ENCODE data around the gene INSRR.
A peak's percentile ranks its signal among the peaks of the same experiment; 100 is the strongest.

The INSRR gene

DNA sequence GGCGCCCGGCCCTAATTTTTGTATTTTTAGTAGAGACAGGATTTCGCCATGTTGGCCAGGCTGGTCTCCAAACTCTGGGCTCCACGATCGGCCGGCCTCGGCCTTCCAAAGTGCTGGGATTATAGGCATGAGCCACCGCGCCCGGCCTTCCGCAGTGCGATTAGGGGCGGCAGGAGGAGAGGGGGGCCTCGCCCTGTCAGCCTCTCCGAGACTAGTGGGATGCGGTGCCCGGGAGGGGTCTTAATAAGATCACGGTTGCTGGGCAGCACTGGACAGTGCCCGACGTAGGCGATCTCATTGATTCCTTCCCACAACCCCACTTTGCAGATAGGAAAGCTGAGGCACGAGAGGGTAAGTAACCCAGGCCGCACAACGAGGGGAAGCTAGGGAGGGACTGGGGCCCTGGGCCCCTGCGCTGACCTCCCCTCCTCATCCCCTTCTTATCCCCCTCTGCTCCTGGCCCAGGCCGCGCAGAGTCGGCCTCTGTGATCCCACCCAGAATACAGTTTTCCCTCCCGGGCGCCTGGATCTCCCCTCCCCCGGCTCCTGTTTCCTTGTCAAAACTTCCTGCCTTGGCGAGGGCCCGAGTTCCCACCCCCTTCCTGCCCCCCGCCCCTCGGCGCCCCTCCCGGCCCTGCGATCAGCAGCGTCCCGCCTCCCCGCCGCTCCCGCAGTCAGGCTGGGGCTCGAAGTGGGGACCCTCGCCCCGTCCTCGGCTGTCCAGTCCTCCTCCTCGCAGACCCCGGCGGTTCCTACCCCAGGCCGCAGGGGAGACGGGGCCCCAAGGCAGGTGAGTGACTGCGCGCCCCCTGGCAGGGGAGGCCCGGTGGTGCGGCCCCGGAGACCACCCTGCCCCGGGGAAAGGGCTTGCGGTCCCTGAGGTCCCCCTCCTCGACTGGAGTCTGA, 34.4 kb upstream of the INSRR start, which contains the start of gene PEAR1:
PEAR1 (plus strand) TSS at position 671 of the 906 bp plus-strand sequence. CDS start 10,209 bp downstream, outside the sequence.
- Histone ChIP-seq H3K9me2 (replicated peaks; ENCODE audit: insufficient read depth, low read length) (no peaks in the 10 kb centered on the region), H3K4me2 (ENCODE audit: low read depth, low read length, poor library complexity, severe bottlenecking) (no peak within 1 kb of the TSS), H2AFZ (ENCODE audit: low read depth, low read length, severe bottlenecking) (no peak within 1 kb of the TSS), H3K27ac (ENCODE audit: low read depth, low read length) (no peak within 1 kb of the TSS), H3K9me3 (ENCODE audit: insufficient read depth, low read length) (no peaks in the 10 kb centered on the region), H3K79me2 (ENCODE audit: insufficient read depth, low read length) (no peaks in the 10 kb centered on the region), H3K36me3 (ENCODE audit: low read length) (no peaks in the 10 kb centered on the region), H4K20me1 (ENCODE audit: low read depth, low read length) (no peaks in the 10 kb centered on the region), H3K27me3 (ENCODE audit: low read length) (0 out of 2 replicates have a peak, but pooled peaks cover 2% of the 10 kb centered on the region), H3K4me3 (ENCODE audit: insufficient read depth, low read length, poor library complexity, severe bottlenecking) (no peak within 1 kb of the TSS), H3K9ac (ENCODE audit: low read length) (no peak within 1 kb of the TSS), H3F3A (ENCODE audit: insufficient read depth) (no peaks in the 10 kb centered on the region)
- TF ChIP-seq CTCF (IDR thresholded peaks at IDR 0.05; ENCODE audit: insufficient read depth, low read length, poor library complexity, severe bottlenecking) (no peak), EZH2phosphoT487 (conservative IDR thresholded peaks at IDR 0.05; ENCODE audit: low read length) (no peak)

DNA sequence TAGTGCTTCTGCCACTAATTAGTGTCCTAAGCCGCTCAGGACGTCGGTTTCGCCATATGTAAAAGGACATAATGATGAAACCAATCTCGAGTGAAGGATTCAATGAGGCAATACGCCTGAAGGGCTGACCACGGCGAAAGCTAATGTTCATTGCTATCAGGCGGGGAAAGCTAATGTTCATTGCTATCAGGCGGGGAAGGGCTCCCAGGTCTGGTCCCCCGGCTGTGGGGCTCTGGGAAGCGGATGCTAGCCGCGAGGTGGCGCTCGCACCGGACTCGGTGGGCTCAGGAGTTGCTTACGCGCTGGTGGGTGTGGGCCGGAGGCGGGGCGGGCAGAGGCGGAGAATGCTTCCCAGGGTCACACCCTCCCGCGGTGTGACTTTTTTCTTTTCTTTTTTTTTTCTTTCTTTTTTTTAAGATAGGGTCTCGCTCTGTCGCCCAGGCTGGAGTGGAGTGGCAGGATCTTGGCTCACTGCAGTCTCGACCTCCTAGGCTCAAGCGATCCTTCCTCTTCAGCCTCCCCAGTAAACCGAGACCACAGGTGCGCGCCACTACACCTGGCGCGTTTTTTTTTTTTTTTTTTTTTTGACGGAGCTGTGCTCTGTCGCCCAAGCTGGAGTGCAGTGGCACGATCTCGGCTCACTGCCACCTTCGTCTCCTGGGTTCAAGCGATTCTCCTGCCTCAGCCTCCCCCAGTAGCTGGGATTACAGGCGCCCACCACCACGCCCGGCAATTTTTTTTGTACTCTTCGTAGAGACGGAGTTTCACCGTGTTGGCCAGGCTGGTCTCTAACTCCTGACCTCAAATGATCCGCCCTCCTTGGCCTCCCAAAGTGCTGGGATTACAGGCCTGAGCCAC, 33.5 kb upstream of the INSRR start:
- H4K20me1 ChIP-seq (ENCODE audit: low read depth, low read length): no peaks in the 10 kb centered on the region
- no peak overlapping the region for H2AFZ ChIP-seq (ENCODE audit: low read depth, low read length, severe bottlenecking)
- H3K36me3 ChIP-seq (ENCODE audit: low read length): no peaks in the 10 kb centered on the region
- H3K4me3 ChIP-seq (ENCODE audit: insufficient read depth, low read length, poor library complexity, severe bottlenecking): no peak overlapping the region
- H3K9me2 ChIP-seq (replicated peaks; ENCODE audit: insufficient read depth, low read length): no peaks in the 10 kb centered on the region
- H3K27ac ChIP-seq (ENCODE audit: low read depth, low read length): no peak overlapping the region
- TF ChIP-seq CTCF (IDR thresholded peaks at IDR 0.05; ENCODE audit: insufficient read depth, low read length, poor library complexity, severe bottlenecking) (peak; percentile 71), EZH2phosphoT487 (conservative IDR thresholded peaks at IDR 0.05; ENCODE audit: low read length) (no peak)
- H3F3A ChIP-seq (ENCODE audit: insufficient read depth): no peaks in the 10 kb centered on the region
- H3K4me2 ChIP-seq (ENCODE audit: low read depth, low read length, poor library complexity, severe bottlenecking): no peak overlapping the region
- H3K27me3 ChIP-seq (ENCODE audit: low read length): 0 out of 2 replicates have a peak, but pooled peaks cover 2% of the 10 kb centered on the region
- no peaks in the 10 kb centered on the region for H3K9me3 ChIP-seq (ENCODE audit: insufficient read depth, low read length)
- H3K9ac ChIP-seq (ENCODE audit: low read length): no peak overlapping the region
- no peaks in the 10 kb centered on the region for H3K79me2 ChIP-seq (ENCODE audit: insufficient read depth, low read length)

DNA sequence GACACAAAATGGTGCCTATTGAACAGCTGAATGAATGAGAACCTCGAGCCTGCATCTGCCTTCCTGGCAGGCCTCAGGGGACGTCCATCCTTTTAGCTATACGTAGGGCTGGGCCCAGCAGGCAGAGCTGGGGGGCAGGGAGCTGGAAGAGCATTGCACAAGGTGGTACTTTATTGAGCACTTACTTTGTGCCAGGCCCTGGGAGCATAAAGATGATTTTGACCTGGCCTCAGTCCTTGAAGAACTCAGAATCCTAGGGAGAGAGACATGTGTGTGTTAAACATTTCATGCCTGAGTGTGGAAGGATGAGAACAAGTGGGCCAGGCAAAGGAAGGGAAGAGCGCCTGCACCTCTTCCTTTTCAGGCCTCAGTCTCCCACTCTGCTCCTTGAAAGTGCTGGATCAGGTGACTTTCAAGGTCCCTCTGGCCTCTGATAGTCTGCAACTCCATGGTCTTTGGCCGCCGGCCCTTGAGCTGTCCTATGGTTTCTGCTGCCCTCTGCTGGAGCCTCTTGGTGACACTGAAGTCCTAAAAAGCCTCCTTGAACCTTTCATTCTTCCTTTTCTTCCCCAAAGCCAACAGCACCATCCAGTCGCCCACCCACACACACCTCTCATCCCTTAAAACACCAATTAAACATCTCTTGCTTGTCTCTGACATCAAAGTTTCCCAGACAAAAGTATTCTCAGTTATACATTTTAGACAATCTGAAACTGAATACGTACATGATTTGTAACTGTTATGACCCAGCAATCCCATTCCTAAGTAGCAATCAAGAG, 31.1 kb upstream of the INSRR start:
- Histone ChIP-seq H3K4me3 (ENCODE audit: insufficient read depth, low read length, poor library complexity, severe bottlenecking) (no peak overlapping the region), H3K9ac (ENCODE audit: low read length) (no peak overlapping the region), H3K79me2 (ENCODE audit: insufficient read depth, low read length) (no peaks in the 10 kb centered on the region), H3K36me3 (ENCODE audit: low read length) (no peaks in the 10 kb centered on the region), H3K27me3 (ENCODE audit: low read length) (no peaks in the 10 kb centered on the region), H3K4me2 (ENCODE audit: low read depth, low read length, poor library complexity, severe bottlenecking) (no peak overlapping the region), H3K9me3 (ENCODE audit: insufficient read depth, low read length) (no peaks in the 10 kb centered on the region), H2AFZ (ENCODE audit: low read depth, low read length, severe bottlenecking) (no peak overlapping the region), H3K27ac (ENCODE audit: low read depth, low read length) (no peak overlapping the region), H4K20me1 (ENCODE audit: low read depth, low read length) (no peaks in the 10 kb centered on the region), H3F3A (ENCODE audit: insufficient read depth) (no peaks in the 10 kb centered on the region), H3K9me2 (replicated peaks; ENCODE audit: insufficient read depth, low read length) (no peaks in the 10 kb centered on the region)
- TF ChIP-seq EZH2phosphoT487 (conservative IDR thresholded peaks at IDR 0.05; ENCODE audit: low read length) (no peak), CTCF (IDR thresholded peaks at IDR 0.05; ENCODE audit: insufficient read depth, low read length, poor library complexity, severe bottlenecking) (peak; percentile 65)
